SK-N-SH (cell line): ENCODE data around the gene EQTN. TPM values are rescaled to one million over a fixed set of nuclear protein-coding genes. Genes with fewer than 3 reads are reported as not detected.

Experiments used
- CTCF ChIA-PET: fragments of 300-600, 350-600 bp; formaldehyde crosslinking; extraction: SDS; loops from one replicate; lab custom pipeline; 2021; lab: Yijun Ruan, JAX
- POLR2A ChIA-PET: fragments of 350-600 bp; sonication (Branson Sonifier 250); formaldehyde crosslinking; extraction: SDS; loops from one replicate; lab custom pipeline; 2020; ENCODE audit warnings: antibody characterized with exemption, inconsistent platforms; lab: Yijun Ruan, JAX
- DNase-seq: peaks from one replicate; pipeline ENCODE4 v3.0.0; 2012
- H2AFZ ChIP-seq: fragments of 200-600 bp; sonication (generic); 2 replicates; pipeline ENCODE4 v1.8.1; 2016; ENCODE audit warnings: antibody characterized with exemption, mild to moderate bottlenecking, low read depth
- H3F3A ChIP-seq: fragments of 200-600 bp; sonication (generic); replicated peaks from 2 replicates; pipeline ENCODE3; 2016; ENCODE audit warnings: antibody characterized with exemption, mild to moderate bottlenecking; ENCODE audit not compliant: insufficient read depth
- H3K27ac ChIP-seq, 2 experiments: fragments of 200-500 bp in 1 of 2; fragments of 200-600 bp in 1 of 2; sonication (Bioruptor generic) in 1 of 2; sonication (generic), shearing (Covaris generic) in 1 of 2; 2 replicates each; pipeline versions ENCODE4 v1.5.1 to v1.6.1; 2014 to 2016; ENCODE audit warnings: low read depth in 2 of 2, inconsistent platforms in 1 of 2, low read length in 1 of 2, mild to moderate bottlenecking in 1 of 2, mixed read lengths in 1 of 2
- H3K27me3 ChIP-seq: fragments of 200-600 bp; sonication (generic), shearing (Covaris generic); 2 replicates; pipeline ENCODE4 v1.6.1; 2016; ENCODE audit warnings: mixed run types; ENCODE audit not compliant: insufficient read depth
- H3K36me3 ChIP-seq, 2 experiments: fragments of 200-500 bp in 1 of 2; fragments of 200-600 bp in 1 of 2; sonication (Bioruptor generic) in 1 of 2; sonication (generic) in 1 of 2; replicated peaks in 1 of 2; 2 replicates each; pipeline versions ENCODE3 to v1.5.1; 2014 to 2016; ENCODE audit warnings: low read length in 1 of 2, mild to moderate bottlenecking in 1 of 2; ENCODE audit not compliant: insufficient read depth in 2 of 2, control insufficient read depth in 1 of 2
- H3K4me1 ChIP-seq, 2 experiments: fragments of 200-500 bp in 1 of 2; fragments of 200-600 bp in 1 of 2; sonication (Bioruptor generic) in 1 of 2; sonication (generic), shearing (Covaris generic) in 1 of 2; 2 replicates each; pipeline versions ENCODE4 v1.5.1 to v1.6.1; 2014 to 2016; ENCODE audit warnings: low read depth in 1 of 2, low read length in 1 of 2, mixed run types in 1 of 2; ENCODE audit not compliant: insufficient read depth in 2 of 2, control insufficient read depth in 1 of 2
- H3K4me2 ChIP-seq: fragments of 200-600 bp; sonication (generic), shearing (Covaris generic); 2 replicates; pipeline ENCODE4 v1.6.1; 2017; ENCODE audit warnings: mixed run types
- H3K4me3 ChIP-seq, 2 experiments: fragments of 200-500 bp in 1 of 2; fragments of 200-600 bp in 1 of 2; sonication (Bioruptor generic) in 1 of 2; sonication (generic), shearing (Covaris generic) in 1 of 2; 2 replicates each; pipeline versions ENCODE4 v1.5.1 to v1.8.1; 2014 to 2016; ENCODE audit warnings: low read depth in 2 of 2, inconsistent platforms in 1 of 2, low read length in 1 of 2, mild to moderate bottlenecking in 1 of 2, mixed read lengths in 1 of 2, moderate library complexity in 1 of 2
- H3K79me2 ChIP-seq: fragments of 200-600 bp; sonication (generic); 2 replicates; pipeline ENCODE4 v1.8.1; 2017; ENCODE audit warnings: mild to moderate bottlenecking; ENCODE audit not compliant: insufficient read depth
- H3K9ac ChIP-seq: fragments of 200-600 bp; sonication (generic); 2 replicates; pipeline ENCODE4 v1.6.1; 2017; ENCODE audit warnings: mixed run types
- H3K9me2 ChIP-seq: fragments of 200-600 bp; sonication (generic); 2 replicates; pipeline ENCODE4 v1.6.1; 2017; ENCODE audit warnings: mixed run types
- H3K9me3 ChIP-seq: fragments of 200-600 bp; sonication (generic); 2 replicates; pipeline ENCODE4 v1.6.1; 2017; ENCODE audit warnings: mixed run types, mild to moderate bottlenecking, moderate library complexity
- H4K20me1 ChIP-seq: fragments of 200-600 bp; sonication (generic); 2 replicates; pipeline ENCODE4 v1.6.1; 2017; ENCODE audit warnings: mild to moderate bottlenecking, mixed run types; ENCODE audit not compliant: insufficient read depth
- CHD2 ChIP-seq: fragments of 150-350 bp; IDR thresholded peaks from 2 replicates; pipeline ENCODE4 v1.6.1; 2018; ENCODE audit warnings: low read length; ENCODE audit not compliant: partially characterized antibody
- EP300 ChIP-seq, 2 experiments: IDR thresholded peaks; 2 replicates each; pipeline versions ENCODE4 v1.4.0 to v1.6.1; 2012; ENCODE audit warnings: borderline replicate concordance in 1 of 2, low read depth in 1 of 2, low read length in 1 of 2
- EZH2phosphoT487 ChIP-seq: fragments of 200-600 bp; sonication (generic); IDR thresholded peaks from 2 replicates; pipeline ENCODE4 v1.6.1; 2017; ENCODE audit warnings: low read depth, mixed run types, mild to moderate bottlenecking, antibody characterized with exemption, moderate library complexity, borderline replicate concordance
- FOSL2 ChIP-seq: IDR thresholded peaks from 2 replicates; pipeline ENCODE4 v1.4.0; 2012; ENCODE audit warnings: low read depth, mild to moderate bottlenecking, moderate library complexity, borderline replicate concordance
- FOXJ3 ChIP-seq: sonication (generic); formaldehyde crosslinking; IDR thresholded peaks from 2 replicates; pipeline ENCODE4 v1.5.1; 2020; ENCODE audit warnings: mild to moderate bottlenecking, missing genetic modification reagents
- MEF2A ChIP-seq: IDR thresholded peaks from 2 replicates; pipeline ENCODE4 v1.4.0; 2012; ENCODE audit warnings: low read depth, borderline replicate concordance
- MXI1 ChIP-seq: IDR thresholded peaks from 2 replicates; pipeline ENCODE4 v1.6.1; 2012; ENCODE audit warnings: mild to moderate bottlenecking, low read depth, low read length, improper control_type of control experiment
- PBX3 ChIP-seq: IDR thresholded peaks from 2 replicates; pipeline ENCODE4; 2012
- REST ChIP-seq: IDR thresholded peaks from 2 replicates; pipeline ENCODE4 v1.6.1; 2012; ENCODE audit warnings: mild to moderate bottlenecking, low read depth, low read length, moderate library complexity
- SIN3A ChIP-seq: IDR thresholded peaks from 2 replicates; pipeline ENCODE4 v1.6.1; 2012; ENCODE audit warnings: low read depth, mild to moderate bottlenecking, low read length, moderate library complexity, borderline replicate concordance
- USF2 ChIP-seq: fragments of 150-350 bp; IDR thresholded peaks from 2 replicates; pipeline ENCODE4 v1.6.1; 2017; ENCODE audit warnings: antibody characterized with exemption, low read length, low read depth, borderline replicate concordance
- WGBS: methylation state at CpG from one replicate; pipeline ENCODE4 v1.1.6; 2017; ENCODE audit warnings: low lambda C conversion rate; 5-methylcytosine and 5-hydroxymethylcytosine counted together
- polyA plus RNA-seq, 3 experiments: library from polyadenylated mRNA; depleted of rRNA; stranded (reverse); fragments of >200 nt; gene quantifications; 2 replicates each; pipeline ENCODE4 v1.2.3, GENCODE V29; 2012

EQTN gene
- polyA plus RNA-seq, 1 of the 3 experiments (the other 2 are of a cell fraction): not detected

- no peaks in the 10 kb centered on the region for H3K79me2 ChIP-seq
- no peak overlapping the region for H2AFZ ChIP-seq
- ChIA-PET POLR2A (no interaction called here), CTCF (interaction anchor here (1.2 kb wide), 1 partner anchor 265 kb away, joined by 3 read pairs; no protein-coding TSS in a partner anchor)
- no peaks in the 10 kb centered on the region; the same call in 1 of the 2 replicates for H3K27me3 ChIP-seq
- no peak overlapping the region for H3K4me3 ChIP-seq
- H3K4me1 ChIP-seq: no peaks in the 10 kb centered on the region
- peaks cover 3% of the 10 kb centered on the region for H3F3A ChIP-seq
- no peak for DNase-seq
- H3K4me2 ChIP-seq: no peak overlapping the region
- no peaks in the 10 kb centered on the region for H4K20me1 ChIP-seq
- H3K27ac ChIP-seq: no peak overlapping the region
- no peak overlapping the region for H3K9ac ChIP-seq
- H3K9me2 ChIP-seq: no peaks in the 10 kb centered on the region
- 63% methylated on average over 7 of the region's 7 CpGs for WGBS
- no peaks in the 10 kb centered on the region for H3K36me3 ChIP-seq
- no peaks in the 10 kb centered on the region for H3K9me3 ChIP-seq
- TF ChIP-seq REST (no peak), MEF2A (no peak), CHD2 (no peak), EZH2phosphoT487 (no peak), MXI1 (no peak), FOSL2 (no peak), PBX3 (no peak), EP300 (IDR thresholded peaks at IDR 0.05; ENCODE audit: borderline replicate concordance in 1 of 2, low read depth in 1 of 2, low read length in 1 of 2) (no peak), SIN3A (no peak), USF2 (no peak), FOXJ3 (CRISPR knock-in tag) (no peak)
These were observed 14.7 kb downstream of the EQTN start for GRCh38 chr9:27282269-27282668.
